Measurements from ENCODE around the gene SP100. TPM values are rescaled to one million over a fixed set of nuclear protein-coding genes. Genes with fewer than 3 reads are reported as not detected.
"Not testable (repeated sequence)": the region's sequence is repeated elsewhere in the genome, so short reads cannot be mapped to it uniquely, and the experiment has no call there.

Gene SP100
- total RNA-seq, 1 donor from 2014 or later = 64.8 TPM

DNA sequence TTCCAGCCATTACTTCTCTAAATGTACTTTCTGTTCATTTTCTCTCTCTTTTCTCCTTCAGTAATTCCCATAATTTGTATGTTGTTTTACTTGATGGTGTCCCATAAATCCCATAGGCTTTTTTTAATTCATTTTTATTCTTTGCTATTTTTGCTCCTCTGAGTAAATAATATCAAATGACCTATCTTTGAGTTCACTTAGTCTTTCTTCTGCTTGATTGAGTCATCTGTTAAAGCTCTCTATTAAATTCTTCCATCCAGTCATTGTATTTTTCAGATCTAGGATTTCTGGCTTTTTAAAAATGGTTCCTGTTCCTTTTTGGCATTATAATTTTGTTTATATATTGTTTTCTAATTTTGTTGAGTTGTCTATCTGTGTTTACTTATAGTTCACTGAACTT, 13.5 kb downstream of the SP100 start:
- DNase-seq (ENCODE audit: extremely low spot score in 2 of 2) = no peak
- TF ChIP-seq POLR2AphosphoS5 (IDR thresholded peaks at IDR 0.05; ENCODE audit: insufficient read depth in 1 of 2, low read depth in 1 of 2) (no peak), POLR2A (IDR thresholded peaks at IDR 0.05) (no peak)
- TF ChIP-seq, protein P1, sequence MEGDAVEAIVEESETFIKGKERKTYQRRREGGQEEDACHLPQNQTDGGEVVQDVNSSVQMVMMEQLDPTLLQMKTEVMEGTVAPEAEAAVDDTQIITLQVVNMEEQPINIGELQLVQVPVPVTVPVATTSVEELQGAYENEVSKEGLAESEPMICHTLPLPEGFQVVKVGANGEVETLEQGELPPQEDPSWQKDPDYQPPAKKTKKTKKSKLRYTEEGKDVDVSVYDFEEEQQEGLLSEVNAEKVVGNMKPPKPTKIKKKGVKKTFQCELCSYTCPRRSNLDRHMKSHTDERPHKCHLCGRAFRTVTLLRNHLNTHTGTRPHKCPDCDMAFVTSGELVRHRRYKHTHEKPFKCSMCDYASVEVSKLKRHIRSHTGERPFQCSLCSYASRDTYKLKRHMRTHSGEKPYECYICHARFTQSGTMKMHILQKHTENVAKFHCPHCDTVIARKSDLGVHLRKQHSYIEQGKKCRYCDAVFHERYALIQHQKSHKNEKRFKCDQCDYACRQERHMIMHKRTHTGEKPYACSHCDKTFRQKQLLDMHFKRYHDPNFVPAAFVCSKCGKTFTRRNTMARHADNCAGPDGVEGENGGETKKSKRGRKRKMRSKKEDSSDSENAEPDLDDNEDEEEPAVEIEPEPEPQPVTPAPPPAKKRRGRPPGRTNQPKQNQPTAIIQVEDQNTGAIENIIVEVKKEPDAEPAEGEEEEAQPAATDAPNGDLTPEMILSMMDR (IDR thresholded peaks at IDR 0.05) = no peak
- Histone ChIP-seq H3K9me3 (peaks cover 6% of the 10 kb centered on the region), H3K27me3 (no peaks in the 10 kb centered on the region), H3K4me1 (peaks cover 38% of the 10 kb centered on the region), H3K4me3 (no peak overlapping the region), H3K36me3 (peaks cover 0 to 16% of the 10 kb centered on the region in 2 donors), H3K27ac (no peak overlapping the region)
- intact Hi-C loops (cut with DNase I) = no loop called here

DNA sequence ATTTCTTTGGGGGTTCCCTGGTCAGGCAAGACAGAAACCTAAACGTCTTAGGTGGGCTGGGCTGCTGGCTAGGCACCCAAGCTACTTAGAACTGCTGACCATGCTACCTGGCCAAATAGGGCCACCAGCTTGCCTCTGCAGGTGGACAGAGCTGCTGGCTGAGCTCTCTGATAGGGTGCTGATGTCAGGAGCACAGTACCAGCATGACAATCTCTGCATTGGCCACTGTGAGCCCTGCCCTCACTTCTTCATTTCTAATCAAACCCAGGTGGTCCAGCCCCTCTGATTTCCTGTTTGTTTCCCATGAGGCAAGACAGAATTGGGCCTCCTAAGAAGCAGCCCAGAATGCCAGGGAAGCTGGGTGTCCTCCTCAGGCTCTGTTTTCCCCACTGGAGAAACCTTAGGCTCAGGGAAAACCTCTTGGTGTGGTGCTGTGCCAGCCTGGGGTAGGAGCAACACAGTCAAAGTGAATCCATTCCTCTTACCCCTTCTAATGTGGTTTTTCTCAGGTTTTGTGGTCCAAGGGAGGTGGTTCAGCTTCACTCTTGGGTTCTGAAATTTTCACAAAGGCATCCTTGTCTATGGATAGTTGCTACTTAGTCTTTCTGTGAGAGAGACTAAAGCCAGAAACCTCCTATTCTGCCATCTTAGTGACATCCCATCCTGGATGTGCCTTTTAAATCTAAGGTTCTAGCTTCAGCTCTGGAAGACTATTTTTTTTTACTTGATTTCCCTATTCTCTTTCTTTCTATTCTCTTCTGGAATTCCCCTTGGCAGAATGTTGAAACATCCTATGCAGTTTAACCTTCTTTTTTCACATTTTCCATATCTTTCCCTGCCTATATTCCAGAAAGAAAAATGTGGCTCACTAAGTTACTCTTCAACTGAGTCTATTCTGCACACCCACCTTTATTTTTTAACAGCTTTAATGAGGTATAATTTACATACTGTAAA, 15.2 kb downstream of the SP100 start:
- peaks cover 22% of the 10 kb centered on the region for H3K4me1 ChIP-seq
- no peak for DNase-seq (ENCODE audit: extremely low spot score in 2 of 2)
- TF ChIP-seq POLR2AphosphoS5 (IDR thresholded peaks at IDR 0.05; ENCODE audit: insufficient read depth in 1 of 2, low read depth in 1 of 2) (no peak), POLR2A (IDR thresholded peaks at IDR 0.05) (no peak)
- TF ChIP-seq, protein P1 (IDR thresholded peaks at IDR 0.05) = no peak
- H3K4me3 ChIP-seq = no peak overlapping the region
- H3K9me3 ChIP-seq = peaks cover 6% of the 10 kb centered on the region
- peaks cover 0 to 18% of the 10 kb centered on the region in 2 donors for H3K36me3 ChIP-seq
- H3K27me3 ChIP-seq = no peaks in the 10 kb centered on the region
- no peak overlapping the region for H3K27ac ChIP-seq
- intact Hi-C loops (cut with DNase I) = no loop called here

DNA sequence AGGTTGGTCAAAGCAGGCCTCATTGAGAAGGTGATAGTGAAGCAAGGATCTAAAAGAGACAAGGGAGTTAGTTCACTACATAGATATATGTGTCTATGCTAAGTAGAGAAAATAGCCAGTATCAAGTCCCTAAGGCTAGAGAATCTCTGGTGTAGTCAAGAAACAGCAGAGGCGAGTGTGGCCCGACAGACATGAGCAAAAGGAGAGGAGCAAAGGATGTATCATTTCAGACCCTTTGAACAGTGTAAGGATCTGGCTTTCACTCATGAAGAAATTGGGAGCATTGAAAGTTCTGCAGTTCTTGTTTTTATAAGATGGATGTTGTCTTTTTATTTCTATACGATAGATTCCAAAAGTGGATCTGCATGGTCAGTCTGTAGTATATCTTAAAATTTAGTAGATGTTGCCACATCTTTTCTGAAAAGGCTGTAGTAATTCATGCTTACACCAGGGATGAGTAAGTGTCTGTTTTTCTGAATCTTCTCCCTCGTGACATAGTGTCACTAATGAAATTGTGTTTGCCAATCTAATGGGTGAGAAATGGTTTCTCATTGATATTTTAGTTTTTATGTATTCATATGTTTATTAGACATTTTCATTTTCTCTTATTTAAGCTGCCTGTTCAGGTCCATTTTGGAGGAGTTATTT, 18.8 kb downstream of the SP100 start:
- TF ChIP-seq POLR2A (IDR thresholded peaks at IDR 0.05) = no peak
- no peak for TF ChIP-seq POLR2AphosphoS5 (IDR thresholded peaks at IDR 0.05; ENCODE audit: insufficient read depth in 1 of 2, low read depth in 1 of 2)
- TF ChIP-seq, protein P1 (IDR thresholded peaks at IDR 0.05) = no peak
- intact Hi-C loops (cut with DNase I) = no loop called here
- Histone ChIP-seq H3K4me3 (no peak overlapping the region), H3K27me3 (no peaks in the 10 kb centered on the region), H3K4me1 (peaks cover 21% of the 10 kb centered on the region), H3K27ac (no peak overlapping the region), H3K36me3 (peaks cover 0 to 23% of the 10 kb centered on the region in 2 donors), H3K9me3 (peaks cover 10% of the 10 kb centered on the region)
- no peak for DNase-seq (ENCODE audit: extremely low spot score in 2 of 2)

DNA sequence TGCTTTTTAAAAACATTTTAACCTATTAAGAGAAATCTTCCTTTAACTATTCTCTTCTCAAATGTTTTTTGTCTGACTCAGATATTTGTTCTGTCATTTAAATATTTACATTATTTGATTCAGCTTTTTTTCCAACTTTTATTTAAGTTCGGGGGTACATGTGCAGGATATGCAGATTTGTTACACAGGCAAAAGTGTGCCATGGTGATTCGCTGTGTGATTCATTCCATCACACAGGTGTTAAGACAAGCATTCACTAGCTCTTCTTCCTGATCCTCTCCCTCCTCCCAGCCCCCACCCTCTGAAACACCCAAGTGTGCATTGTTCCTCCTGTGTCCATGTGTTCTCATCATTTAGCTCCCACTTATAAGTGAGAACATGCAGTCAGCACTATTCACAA, 19.4 kb downstream of the SP100 start:
- DNase-seq (ENCODE audit: extremely low spot score in 2 of 2) = no peak
- Histone ChIP-seq H3K36me3 (peaks cover 0 to 17% of the 10 kb centered on the region in 2 donors), H3K4me3 (no peak overlapping the region), H3K27me3 (no peaks in the 10 kb centered on the region), H3K27ac (no peak overlapping the region), H3K9me3 (peaks cover 10% of the 10 kb centered on the region), H3K4me1 (peaks cover 19% of the 10 kb centered on the region)
- TF ChIP-seq, protein P1 (IDR thresholded peaks at IDR 0.05) = no peak
- TF ChIP-seq POLR2A (IDR thresholded peaks at IDR 0.05) (no peak), POLR2AphosphoS5 (IDR thresholded peaks at IDR 0.05; ENCODE audit: insufficient read depth in 1 of 2, low read depth in 1 of 2) (no peak)
- intact Hi-C loops (cut with DNase I) = no loop called here

DNA sequence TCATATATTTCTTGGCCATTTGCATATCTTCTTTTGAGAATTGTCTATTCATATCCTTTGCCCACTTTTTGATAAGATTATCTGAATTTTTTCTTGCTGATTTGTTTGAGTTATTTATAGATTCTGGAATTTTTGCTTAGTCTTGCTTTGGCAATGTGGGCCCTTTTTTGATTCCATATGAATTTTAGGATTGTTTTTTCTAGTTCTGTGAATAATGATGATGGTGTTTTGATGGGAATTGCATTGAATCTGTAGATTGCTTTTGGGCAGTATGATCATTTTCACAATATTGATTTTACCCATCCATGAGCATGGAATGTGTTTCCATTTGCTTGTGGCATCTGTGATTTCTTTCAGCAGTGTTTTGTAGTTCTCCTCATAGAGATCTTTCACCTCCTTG, 23.1 kb downstream of the SP100 start:
- H3K27me3 ChIP-seq; H3K9me3 ChIP-seq; intact Hi-C loops (cut with DNase I); DNase-seq (ENCODE audit: extremely low spot score in 2 of 2); H3K4me3 ChIP-seq; H3K27ac ChIP-seq: not testable (repeated sequence)
- peaks cover 0 to 18% of the 10 kb centered on the region in 2 donors for H3K36me3 ChIP-seq
- H3K4me1 ChIP-seq = peaks cover 20% of the 10 kb centered on the region

All from vagina (tissue), 2 donors.